HCT116 (cell line): ENCODE data around the gene SLC35F1. TPM values are rescaled to one million over a fixed set of nuclear protein-coding genes. Genes with fewer than 3 reads are reported as not detected.

Experiments
- ATAC-seq: fragments of 200-7000 bp; cut with Tn5 transposase; 2 replicates; pipeline ENCODE4 v1.9.1; 2020; ENCODE audit warnings: mild to moderate bottlenecking, moderate library complexity
- BruUV-seq: library from RNA; stranded (reverse); fragments of 400-500 nt; replicated peaks from 2 replicates; lab custom pipeline; 2021; lab: Mats Ljungman, UMichigan
- CTCF ChIA-PET: fragments of 300-600 bp; sonication (Branson Sonifier 250); formaldehyde crosslinking; loops from one replicate; lab custom pipeline; 2021; ENCODE audit warnings: antibody characterized with exemption; lab: Charles Lee
- POLR2A ChIA-PET: fragments of 300-600, 350-600 bp; sonication (Branson Sonifier 250); formaldehyde crosslinking; loops from one replicate; lab custom pipeline; 2021; ENCODE audit warnings: antibody characterized with exemption; lab: Charles Lee
- RAD21 ChIA-PET, 2 experiments: fragments of 300-600 bp; sonication (Branson Sonifier 250); formaldehyde crosslinking; loops; one replicate each; lab custom pipeline; 2023; ENCODE audit warnings: low total read pairs in 2 of 2; ENCODE audit not compliant: uncharacterized antibody in 2 of 2, unreplicated experiment in 2 of 2, low non-redundant PET in 1 of 2; lab: Charles Lee
- DNase-seq: peaks from one replicate; pipeline ENCODE4 v3.0.0-alpha.2; 2010; ENCODE audit warnings: low read depth, low spot score
- H2AFZ ChIP-seq: fragments of 200-600 bp; shearing (Covaris generic), sonication (generic); 2 replicates; pipeline ENCODE4 v1.6.1; 2017; ENCODE audit warnings: low read depth, mixed run types, mixed read lengths, antibody characterized with exemption, low read length; ENCODE audit not compliant: poor library complexity, severe bottlenecking
- H3K27ac ChIP-seq: 2 replicates; pipeline ENCODE4 v1.5.1; 2012; ENCODE audit warnings: low read depth, low read length
- H3K27me3 ChIP-seq: fragments of 200-600 bp; sonication (generic); 2 replicates; pipeline ENCODE4 v1.6.1; 2016; ENCODE audit warnings: mixed run types, low read length, mixed read lengths; ENCODE audit not compliant: insufficient read depth
- H3K36me3 ChIP-seq, 2 experiments: fragments of 200-500 bp in 1 of 2; fragments of 200-600 bp in 1 of 2; sonication (Bioruptor generic) in 1 of 2; sonication (generic) in 1 of 2; 2 replicates each; pipeline versions ENCODE4 v1.5.1 to v1.6.1; 2014 to 2016; ENCODE audit warnings: low read length in 2 of 2, inconsistent platforms in 1 of 2, mixed read lengths in 1 of 2, mixed run types in 1 of 2; ENCODE audit not compliant: insufficient read depth in 2 of 2, control insufficient read depth in 1 of 2
- H3K4me1 ChIP-seq, 2 experiments: fragments of 200-600 bp in 1 of 2; sonication (generic) in 1 of 2; 2 replicates each; pipeline versions ENCODE4 v1.5.1 to v1.6.1; 2012 to 2017; ENCODE audit warnings: low read length in 2 of 2, inconsistent platforms in 1 of 2, mild to moderate bottlenecking in 1 of 2, mixed read lengths in 1 of 2, mixed run types in 1 of 2, moderate library complexity in 1 of 2; ENCODE audit not compliant: insufficient read depth in 2 of 2, control insufficient read depth in 1 of 2
- H3K4me2 ChIP-seq: fragments of 200-600 bp; sonication (generic); 2 replicates; pipeline ENCODE4 v1.6.1; 2017; ENCODE audit warnings: mixed run types, low read length, mixed read lengths
- H3K4me3 ChIP-seq, 2 experiments: fragments of 200-600 bp in 1 of 2; sonication (generic) in 1 of 2; replicated peaks in 1 of 2; 2 replicates each; pipeline ENCODE4 v1.5.1; 2011 to 2016; ENCODE audit warnings: low read length in 2 of 2, control low read depth in 1 of 2, low read depth in 1 of 2, mild to moderate bottlenecking in 1 of 2, mixed read lengths in 1 of 2, mixed run types in 1 of 2
- H3K79me2 ChIP-seq: fragments of 200-600 bp; sonication (generic); 2 replicates; pipeline ENCODE4 v1.6.1; 2017; ENCODE audit warnings: mild to moderate bottlenecking, mixed run types, low read length, moderate library complexity, mixed read lengths; ENCODE audit not compliant: insufficient read depth
- H3K9ac ChIP-seq: fragments of 200-600 bp; sonication (generic); 2 replicates; pipeline ENCODE4 v1.6.1; 2016; ENCODE audit warnings: low read length, mixed read lengths
- H3K9me2 ChIP-seq: fragments of 200-600 bp; sonication (generic), shearing (Covaris generic); 2 replicates; pipeline ENCODE4 v1.6.1; 2017; ENCODE audit warnings: mixed run types, mild to moderate bottlenecking, moderate library complexity; ENCODE audit not compliant: insufficient read depth
- H3K9me3 ChIP-seq, 2 experiments: fragments of 200-500 bp in 1 of 2; fragments of 200-600 bp in 1 of 2; sonication (Bioruptor generic) in 1 of 2; sonication (generic) in 1 of 2; 2 replicates each; pipeline ENCODE4 v1.6.1; 2014 to 2017; ENCODE audit warnings: low read length in 2 of 2, mixed read lengths in 2 of 2, inconsistent platforms in 1 of 2, low read depth in 1 of 2, mild to moderate bottlenecking in 1 of 2, mixed run types in 1 of 2, moderate library complexity in 1 of 2; ENCODE audit not compliant: control insufficient read depth in 1 of 2, insufficient read depth in 1 of 2
- H4K20me1 ChIP-seq: fragments of 200-600 bp; sonication (generic), shearing (Covaris generic); 2 replicates; pipeline ENCODE4 v1.6.1; 2017; ENCODE audit warnings: mixed run types, mild to moderate bottlenecking, moderate library complexity; ENCODE audit not compliant: insufficient read depth
- EZH2 ChIP-seq: fragments of 200-600 bp; sonication (generic); IDR thresholded peaks from 2 replicates; pipeline ENCODE4 v1.6.1; 2017; ENCODE audit warnings: antibody characterized with exemption, mixed run types
- RAD21 ChIP-seq: IDR thresholded peaks from 2 replicates; pipeline ENCODE4 v1.6.1; 2012; ENCODE audit warnings: low read depth, mild to moderate bottlenecking
- SIN3A ChIP-seq: IDR thresholded peaks from 2 replicates; pipeline ENCODE4 v1.6.1; 2012; ENCODE audit warnings: low read depth
- SP1 ChIP-seq: IDR thresholded peaks from 2 replicates; pipeline ENCODE4 v1.6.1; 2012; ENCODE audit warnings: low read depth
- YY1 ChIP-seq: IDR thresholded peaks from 2 replicates; pipeline ENCODE4 v1.6.1; 2011; ENCODE audit warnings: low read length, low read depth, moderate library complexity, mild to moderate bottlenecking; ENCODE audit not compliant: insufficient replicate concordance; ENCODE audit errors: extremely low read depth
- intact Hi-C: fragments of 100-400 bp; cut with micrococcal nuclease; formaldehyde crosslinking; loops from 2 replicates; pipeline ENCODE4 v1.10.0; 2022
- total RNA-seq: library from RNA; stranded (reverse); gene quantifications from one replicate; pipeline ENCODE4 v1.2.1, GENCODE V29; 2021; ENCODE audit not compliant: unreplicated experiment
- TF ChIP-seq, protein P1 (sequence below): IDR thresholded peaks from 2 replicates; pipeline ENCODE4 v1.6.1; 2011; ENCODE audit warnings: mild to moderate bottlenecking, low read length, moderate library complexity; ENCODE audit not compliant: insufficient replicate concordance; ENCODE audit errors: extremely low read depth
- TF ChIP-seq, protein P2 (sequence below), 3 experiments: fragments of 200-600 bp in 1 of 3; sonication (generic) in 1 of 3; IDR thresholded peaks in 2 of 3; conservative IDR thresholded peaks in 1 of 3; 2 replicates each; pipeline ENCODE4 v1.5.1; 2012 to 2017; ENCODE audit warnings: low read depth in 2 of 3, low read length in 2 of 3, antibody characterized with exemption in 1 of 3, borderline replicate concordance in 1 of 3, control low read depth in 1 of 3, mild to moderate bottlenecking in 1 of 3, mixed read lengths in 1 of 3, mixed run types in 1 of 3, moderate library complexity in 1 of 3; ENCODE audit not compliant: insufficient read depth in 1 of 3

SLC35F1 gene
- total RNA-seq, 1 experiment from 2014 or later = 0.07 TPM

DNA sequence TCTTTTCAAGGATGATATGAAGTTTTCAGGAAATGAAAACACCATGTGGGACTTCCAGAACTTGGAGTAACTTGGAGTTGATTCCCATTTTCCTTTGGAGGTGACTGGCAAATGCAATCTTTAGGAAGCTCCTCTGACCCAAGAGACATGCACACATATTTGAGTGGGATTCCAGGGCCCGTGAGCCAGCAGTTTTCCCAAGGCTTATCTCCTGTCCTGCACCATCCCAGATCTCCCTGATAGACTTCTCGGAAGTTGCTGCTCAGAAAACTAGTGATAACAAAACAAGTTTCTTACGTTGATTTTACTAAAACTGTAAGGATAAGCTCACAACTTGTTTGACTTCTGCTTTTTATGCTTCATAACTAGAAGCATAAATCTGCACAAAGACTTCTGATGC is 25.6 kb downstream of the SLC35F1 start:
- intact Hi-C loops = no loop called here
- Histone ChIP-seq H3K4me2 (no peak overlapping the region), H3K79me2 (no peaks in the 10 kb centered on the region), H4K20me1 (no peaks in the 10 kb centered on the region), H3K9me2 (no peaks in the 10 kb centered on the region), H3K27ac (no peak overlapping the region), H3K4me1 (no peaks in the 10 kb centered on the region), H3K36me3 (no peaks in the 10 kb centered on the region), H3K9ac (no peak overlapping the region), H3K9me3 (no peaks in the 10 kb centered on the region; a peak in 1 of 4 replicates), H3K4me3 (no peak overlapping the region), H2AFZ (no peak overlapping the region), H3K27me3 (no peaks in the 10 kb centered on the region)
- ChIA-PET CTCF (no interaction called here), POLR2A (no interaction called here), RAD21 (no interaction called here)
- no TSS peak for BruUV-seq
- ATAC-seq = no peak
- TF ChIP-seq, protein P1, sequence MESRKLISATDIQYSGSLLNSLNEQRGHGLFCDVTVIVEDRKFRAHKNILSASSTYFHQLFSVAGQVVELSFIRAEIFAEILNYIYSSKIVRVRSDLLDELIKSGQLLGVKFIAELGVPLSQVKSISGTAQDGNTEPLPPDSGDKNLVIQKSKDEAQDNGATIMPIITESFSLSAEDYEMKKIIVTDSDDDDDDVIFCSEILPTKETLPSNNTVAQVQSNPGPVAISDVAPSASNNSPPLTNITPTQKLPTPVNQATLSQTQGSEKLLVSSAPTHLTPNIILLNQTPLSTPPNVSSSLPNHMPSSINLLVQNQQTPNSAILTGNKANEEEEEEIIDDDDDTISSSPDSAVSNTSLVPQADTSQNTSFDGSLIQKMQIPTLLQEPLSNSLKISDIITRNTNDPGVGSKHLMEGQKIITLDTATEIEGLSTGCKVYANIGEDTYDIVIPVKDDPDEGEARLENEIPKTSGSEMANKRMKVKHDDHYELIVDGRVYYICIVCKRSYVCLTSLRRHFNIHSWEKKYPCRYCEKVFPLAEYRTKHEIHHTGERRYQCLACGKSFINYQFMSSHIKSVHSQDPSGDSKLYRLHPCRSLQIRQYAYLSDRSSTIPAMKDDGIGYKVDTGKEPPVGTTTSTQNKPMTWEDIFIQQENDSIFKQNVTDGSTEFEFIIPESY = no peak
- TF ChIP-seq SP1 = no peak
- no peak for TF ChIP-seq EZH2
- TF ChIP-seq RAD21 = no peak
- no peak for TF ChIP-seq YY1
- no peak for TF ChIP-seq SIN3A
- TF ChIP-seq, protein P2, sequence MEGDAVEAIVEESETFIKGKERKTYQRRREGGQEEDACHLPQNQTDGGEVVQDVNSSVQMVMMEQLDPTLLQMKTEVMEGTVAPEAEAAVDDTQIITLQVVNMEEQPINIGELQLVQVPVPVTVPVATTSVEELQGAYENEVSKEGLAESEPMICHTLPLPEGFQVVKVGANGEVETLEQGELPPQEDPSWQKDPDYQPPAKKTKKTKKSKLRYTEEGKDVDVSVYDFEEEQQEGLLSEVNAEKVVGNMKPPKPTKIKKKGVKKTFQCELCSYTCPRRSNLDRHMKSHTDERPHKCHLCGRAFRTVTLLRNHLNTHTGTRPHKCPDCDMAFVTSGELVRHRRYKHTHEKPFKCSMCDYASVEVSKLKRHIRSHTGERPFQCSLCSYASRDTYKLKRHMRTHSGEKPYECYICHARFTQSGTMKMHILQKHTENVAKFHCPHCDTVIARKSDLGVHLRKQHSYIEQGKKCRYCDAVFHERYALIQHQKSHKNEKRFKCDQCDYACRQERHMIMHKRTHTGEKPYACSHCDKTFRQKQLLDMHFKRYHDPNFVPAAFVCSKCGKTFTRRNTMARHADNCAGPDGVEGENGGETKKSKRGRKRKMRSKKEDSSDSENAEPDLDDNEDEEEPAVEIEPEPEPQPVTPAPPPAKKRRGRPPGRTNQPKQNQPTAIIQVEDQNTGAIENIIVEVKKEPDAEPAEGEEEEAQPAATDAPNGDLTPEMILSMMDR (IDR thresholded peaks at IDR 0.05 in 2 of 3, conservative IDR thresholded peaks at IDR 0.05 in 1 of 3; ENCODE audit: borderline replicate concordance in 1 of 3, insufficient read depth in 1 of 3, low read depth in 2 of 3, low read length in 2 of 3) = no peak
- no peak for DNase-seq
